ENCODE data around the gene ATP4B. TPM values are rescaled to one million over a fixed set of nuclear protein-coding genes. Genes with fewer than 3 reads are reported as not detected.

The ATP4B gene
- total RNA-seq, 1 donor: not detected

GRCh38 chr13:113639616-113640262 is 18.3 kb downstream of the ATP4B start:
- Histone ChIP-seq H3K4me1 (ENCODE audit: insufficient read depth, low read length) (no peaks in the 10 kb centered on the region), H3K79me2 (ENCODE audit: insufficient read depth, low read length) (no peaks in the 10 kb centered on the region), H3K9me3 (ENCODE audit: low read depth, low read length) (no peaks in the 10 kb centered on the region), H3K36me3 (ENCODE audit: insufficient read depth, low read length) (peaks cover 59% of the 10 kb centered on the region), H4K20me1 (ENCODE audit: insufficient read depth, low read length) (peaks cover 6% of the 10 kb centered on the region), H3K4me2 (ENCODE audit: insufficient read depth, low read length) (no peak overlapping the region), H2AFZ (ENCODE audit: low read length) (no peak overlapping the region), H3K27ac (ENCODE audit: low read depth, low read length) (no peak overlapping the region), H3K4me3 (ENCODE audit: insufficient read depth, low read length) (no peak overlapping the region), H3K27me3 (ENCODE audit: insufficient read depth, low read length) (no peaks in the 10 kb centered on the region)
- no peak for TF ChIP-seq CTCF (IDR thresholded peaks at IDR 0.05; ENCODE audit: extremely low read depth, low read depth, low read length)
- DNase-seq (ENCODE audit: insufficient read length, low spot score, missing footprints): peak; percentile 58

DNA sequence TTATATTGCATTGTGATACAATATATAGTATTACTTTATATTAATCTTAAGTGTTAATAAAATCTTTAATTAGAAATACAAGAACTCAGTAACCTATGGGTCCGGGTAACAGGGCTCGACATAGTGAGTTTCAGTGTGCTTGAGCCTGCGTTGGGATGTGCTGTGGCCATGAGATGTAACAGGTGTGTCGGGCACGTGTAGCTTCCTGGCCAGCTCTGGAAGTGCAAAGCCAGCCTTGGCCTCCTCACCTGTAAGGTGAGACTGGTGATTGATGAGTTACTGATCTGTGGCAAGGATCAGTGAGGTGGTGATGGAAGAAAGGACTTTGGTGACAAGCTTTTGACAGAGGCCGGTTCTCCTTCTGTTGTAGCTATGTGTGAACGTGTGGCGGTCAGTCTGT is 19.2 kb downstream of the ATP4B start:
- H3K27me3 ChIP-seq (ENCODE audit: insufficient read depth, low read length): no peaks in the 10 kb centered on the region
- TF ChIP-seq CTCF (IDR thresholded peaks at IDR 0.05; ENCODE audit: extremely low read depth, low read depth, low read length): no peak
- no peak overlapping the region for H3K4me2 ChIP-seq (ENCODE audit: insufficient read depth, low read length)
- DNase-seq (ENCODE audit: insufficient read length, low spot score, missing footprints): peak; percentile 45
- no peak overlapping the region for H2AFZ ChIP-seq (ENCODE audit: low read length)
- H3K27ac ChIP-seq (ENCODE audit: low read depth, low read length): no peak overlapping the region
- H3K4me3 ChIP-seq (ENCODE audit: insufficient read depth, low read length): no peak overlapping the region
- H3K79me2 ChIP-seq (ENCODE audit: insufficient read depth, low read length): no peaks in the 10 kb centered on the region
- no peaks in the 10 kb centered on the region for H3K9me3 ChIP-seq (ENCODE audit: low read depth, low read length)
- peaks cover 6% of the 10 kb centered on the region for H4K20me1 ChIP-seq (ENCODE audit: insufficient read depth, low read length)
- no peaks in the 10 kb centered on the region for H3K4me1 ChIP-seq (ENCODE audit: insufficient read depth, low read length)
- peaks cover 67% of the 10 kb centered on the region for H3K36me3 ChIP-seq (ENCODE audit: insufficient read depth, low read length)

- Histone ChIP-seq H2AFZ (ENCODE audit: low read length) (no peak overlapping the region), H3K79me2 (ENCODE audit: insufficient read depth, low read length) (no peaks in the 10 kb centered on the region), H3K4me3 (ENCODE audit: insufficient read depth, low read length) (no peak overlapping the region), H3K4me1 (ENCODE audit: insufficient read depth, low read length) (no peaks in the 10 kb centered on the region), H4K20me1 (ENCODE audit: insufficient read depth, low read length) (peaks cover 6% of the 10 kb centered on the region), H3K27me3 (ENCODE audit: insufficient read depth, low read length) (no peaks in the 10 kb centered on the region), H3K27ac (ENCODE audit: low read depth, low read length) (no peak overlapping the region), H3K4me2 (ENCODE audit: insufficient read depth, low read length) (no peak overlapping the region), H3K9me3 (ENCODE audit: low read depth, low read length) (no peaks in the 10 kb centered on the region), H3K36me3 (ENCODE audit: insufficient read depth, low read length) (peaks cover 73% of the 10 kb centered on the region)
- DNase-seq (ENCODE audit: insufficient read length, low spot score, missing footprints): peak; percentile 56
- TF ChIP-seq CTCF (IDR thresholded peaks at IDR 0.05; ENCODE audit: extremely low read depth, low read depth, low read length): no peak
Measured at GRCh38 chr13:113638173-113638746, 19.7 kb downstream of the ATP4B start.

GRCh38 chr13:113637262-113638160 is 20.5 kb downstream of the ATP4B start:
- H3K36me3 ChIP-seq (ENCODE audit: insufficient read depth, low read length): peaks cover 79% of the 10 kb centered on the region
- peak; percentile 65 for DNase-seq (ENCODE audit: insufficient read length, low spot score, missing footprints)
- no peaks in the 10 kb centered on the region for H3K4me1 ChIP-seq (ENCODE audit: insufficient read depth, low read length)
- H3K4me3 ChIP-seq (ENCODE audit: insufficient read depth, low read length): no peak overlapping the region
- H3K9me3 ChIP-seq (ENCODE audit: low read depth, low read length): no peaks in the 10 kb centered on the region
- H3K27ac ChIP-seq (ENCODE audit: low read depth, low read length): no peak overlapping the region
- no peaks in the 10 kb centered on the region for H3K79me2 ChIP-seq (ENCODE audit: insufficient read depth, low read length)
- no peak for TF ChIP-seq CTCF (IDR thresholded peaks at IDR 0.05; ENCODE audit: extremely low read depth, low read depth, low read length)
- H3K4me2 ChIP-seq (ENCODE audit: insufficient read depth, low read length): no peak overlapping the region
- H2AFZ ChIP-seq (ENCODE audit: low read length): no peak overlapping the region
- peaks cover 6% of the 10 kb centered on the region for H4K20me1 ChIP-seq (ENCODE audit: insufficient read depth, low read length)
- H3K27me3 ChIP-seq (ENCODE audit: insufficient read depth, low read length): no peaks in the 10 kb centered on the region
